Stomach (tissue), 9 donors: ENCODE measurements around the gene CYB561D1. TPM values are rescaled to one million over a fixed set of nuclear protein-coding genes. Genes with fewer than 3 reads are reported as not detected.
A peak's percentile ranks its signal among the peaks of the same experiment; 100 is the strongest.

Experiments
- DNase-seq, 2 donors: peaks; one replicate each; pipeline versions ENCODE4 v3.0.0 to v3.0.0-alpha.2; 2013 to 2019
- H3K27ac ChIP-seq, 5 donors: fragments of 200-600 bp in 4 of 5; sonication (generic) in 4 of 5; one replicate each; pipeline ENCODE4 v1.5.1; 2013 to 2019; ENCODE audit warnings: mild to moderate bottlenecking in 1 of 5, moderate library complexity in 1 of 5
- H3K27me3 ChIP-seq, 3 donors: fragments of 200-600 bp; sonication (generic); one replicate each; pipeline ENCODE4 v1.5.1; 2017 to 2019; ENCODE audit warnings: mixed run types in 1 of 3
- H3K36me3 ChIP-seq, 4 donors: fragments of 200-600 bp; sonication (generic); 1 replicate in 3 of 4; 2 replicates in 1 of 4; pipeline ENCODE4 v1.5.1; 2016 to 2019
- H3K4me1 ChIP-seq, 4 donors: fragments of 200-600 bp; sonication (generic); one replicate each; pipeline ENCODE4 v1.5.1; 2016 to 2019
- H3K4me3 ChIP-seq, 4 donors: fragments of 200-600 bp; sonication (generic) in 3 of 4; one replicate each; pipeline ENCODE4 v1.5.1; 2016 to 2019; ENCODE audit warnings: mild to moderate bottlenecking in 1 of 4
- H3K9me3 ChIP-seq, 4 donors: fragments of 200-600 bp; sonication (generic); one replicate each; pipeline ENCODE4 v1.5.1; 2016 to 2019
- EP300 ChIP-seq: sonication (generic); formaldehyde crosslinking; IDR thresholded peaks from one replicate; pipeline ENCODE4 v1.6.1; 2017; ENCODE audit warnings: antibody characterized with exemption
- POLR2A ChIP-seq, 4 donors: fragments of 450-650 bp; IDR thresholded peaks; one replicate each; pipeline ENCODE4 v1.6.1; 2016; ENCODE audit warnings: antibody characterized with exemption in 4 of 4, control low read depth in 2 of 4, mild to moderate bottlenecking in 1 of 4, moderate library complexity in 1 of 4
- POLR2AphosphoS5 ChIP-seq, 3 donors: sonication (generic); formaldehyde crosslinking; IDR thresholded peaks; one replicate each; pipeline ENCODE4 v1.6.1; 2016; ENCODE audit warnings: antibody characterized with exemption in 3 of 3
- WGBS, 5 donors: extraction: QIAGEN DNeasy Blood & Tissue Kit in 3 of 5; methylation state at CpG; one replicate each; pipeline versions ENCODE4 v1.1.5 to v1.1.7; 2013 to 2018; 5-methylcytosine and 5-hydroxymethylcytosine counted together
- intact Hi-C: fragments of 100-400 bp; cut with DNase I; formaldehyde crosslinking; loops from one replicate; pipeline ENCODE4 v1.15.1; 2023; ENCODE audit warnings: low total_unique reads
- polyA plus RNA-seq, 3 donors: library from polyadenylated mRNA; stranded (reverse); fragments of 200-250 nt; gene quantifications; one replicate each; pipeline ENCODE4 v1.2.3, GENCODE V29; 2013
- total RNA-seq, 5 donors: library from RNA; depleted of rRNA; stranded (reverse); fragments of >200 nt; gene quantifications; one replicate each; pipeline versions ENCODE4 v1.1.0 to v1.2.3, GENCODE V29; 2014 to 2016
- TF ChIP-seq, protein P1 (sequence below), 7 experiments: fragments of 450-650 bp in 4 of 7; fragments of 200-600 bp in 3 of 7; sonication (generic) in 3 of 7; IDR thresholded peaks; one replicate each; pipeline ENCODE4 v1.5.1; 2016 to 2019; ENCODE audit warnings: antibody characterized with exemption in 7 of 7, control low read depth in 2 of 7, mild to moderate bottlenecking in 1 of 7
- donor health status: healthy with polysubstance abuse.
- donor health status: Bipolar disorder and iron deficiency.
- donor health status: healthy.

CYB561D1 gene
- total and polyA plus RNA-seq, 8 donors, result 1.8 to 6.4 (median 2.5) TPM

GRCh38 chr1:109490029-109490933, 3.6 kb upstream of the CYB561D1 start:
- no peak for TF ChIP-seq POLR2A (IDR thresholded peaks at IDR 0.05)
- peak in 1 of 3 donors; percentile 8 for TF ChIP-seq POLR2AphosphoS5 (IDR thresholded peaks at IDR 0.05)
- TF ChIP-seq, protein P1, sequence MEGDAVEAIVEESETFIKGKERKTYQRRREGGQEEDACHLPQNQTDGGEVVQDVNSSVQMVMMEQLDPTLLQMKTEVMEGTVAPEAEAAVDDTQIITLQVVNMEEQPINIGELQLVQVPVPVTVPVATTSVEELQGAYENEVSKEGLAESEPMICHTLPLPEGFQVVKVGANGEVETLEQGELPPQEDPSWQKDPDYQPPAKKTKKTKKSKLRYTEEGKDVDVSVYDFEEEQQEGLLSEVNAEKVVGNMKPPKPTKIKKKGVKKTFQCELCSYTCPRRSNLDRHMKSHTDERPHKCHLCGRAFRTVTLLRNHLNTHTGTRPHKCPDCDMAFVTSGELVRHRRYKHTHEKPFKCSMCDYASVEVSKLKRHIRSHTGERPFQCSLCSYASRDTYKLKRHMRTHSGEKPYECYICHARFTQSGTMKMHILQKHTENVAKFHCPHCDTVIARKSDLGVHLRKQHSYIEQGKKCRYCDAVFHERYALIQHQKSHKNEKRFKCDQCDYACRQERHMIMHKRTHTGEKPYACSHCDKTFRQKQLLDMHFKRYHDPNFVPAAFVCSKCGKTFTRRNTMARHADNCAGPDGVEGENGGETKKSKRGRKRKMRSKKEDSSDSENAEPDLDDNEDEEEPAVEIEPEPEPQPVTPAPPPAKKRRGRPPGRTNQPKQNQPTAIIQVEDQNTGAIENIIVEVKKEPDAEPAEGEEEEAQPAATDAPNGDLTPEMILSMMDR (IDR thresholded peaks at IDR 0.05), result peak in 5 of 7 experiments; percentile 50 to 86 (median 71)
- intact Hi-C loops, result loop anchor here (5.0 kb wide), 1 partner anchor 42 kb away; no protein-coding TSS in a partner anchor
- peak; percentile 75 to 87 for DNase-seq
- 70 to 94% (median 89%) methylated on average over 6 to 11 of the region's 11 CpGs for WGBS, 5 donors
- Histone ChIP-seq H3K9me3 (no peaks in the 10 kb centered on the region), H3K27me3 (no peaks in the 10 kb centered on the region), H3K4me1 (peaks cover 8 to 33% (median 22%) of the 10 kb centered on the region in 4 donors), H3K36me3 (peaks cover 7 to 56% (median 35%) of the 10 kb centered on the region in 4 donors), H3K4me3 (no peak overlapping the region), H3K27ac (no peak overlapping the region)

- WGBS, 5 donors, result 84 to 93% (median 88%) methylated on average over 6 to 11 of the region's 11 CpGs
- DNase-seq, result no peak
- H3K27me3 ChIP-seq, result no peaks in the 10 kb centered on the region
- H3K4me1 ChIP-seq, result peaks cover 8 to 34% (median 25%) of the 10 kb centered on the region in 4 donors
- H3K4me3 ChIP-seq, result no peak overlapping the region
- TF ChIP-seq EP300 (no peak), POLR2AphosphoS5 (IDR thresholded peaks at IDR 0.05) (no peak), POLR2A (IDR thresholded peaks at IDR 0.05) (no peak)
- TF ChIP-seq, protein P1 (IDR thresholded peaks at IDR 0.05), result no peak
- H3K36me3 ChIP-seq, result peaks cover 7 to 58% (median 39%) of the 10 kb centered on the region in 4 donors
- no peaks in the 10 kb centered on the region for H3K9me3 ChIP-seq
- no peak overlapping the region for H3K27ac ChIP-seq
- intact Hi-C loops, result loop anchor here (5.0 kb wide), 1 partner anchor 41 kb away; no protein-coding TSS in a partner anchor
Observed at GRCh38 chr1:109490934-109491302, 3.0 kb upstream of the CYB561D1 start.

- no peak for DNase-seq
- Histone ChIP-seq H3K9me3 (no peaks in the 10 kb centered on the region), H3K36me3 (peaks cover 12 to 58% (median 44%) of the 10 kb centered on the region in 4 donors), H3K4me3 (no peak overlapping the region), H3K27me3 (no peaks in the 10 kb centered on the region), H3K4me1 (peaks cover 8 to 38% (median 28%) of the 10 kb centered on the region in 4 donors), H3K27ac (no peak overlapping the region)
- 92 to 100% (median 94%) methylated on average over 2 to 8 of the region's 8 CpGs for WGBS, 5 donors
- TF ChIP-seq EP300 (no peak), POLR2A (IDR thresholded peaks at IDR 0.05) (no peak), POLR2AphosphoS5 (IDR thresholded peaks at IDR 0.05) (no peak)
- TF ChIP-seq, protein P1 (IDR thresholded peaks at IDR 0.05), result no peak
- intact Hi-C loops, result loop anchor here (5.0 kb wide), 1 partner anchor 41 kb away; no protein-coding TSS in a partner anchor
Observed at GRCh38 chr1:109491372-109491771, 2.5 kb upstream of the CYB561D1 start.

GRCh38 chr1:109492779-109493178, 1.1 kb upstream of the CYB561D1 start:
- no peak overlapping the region for H3K4me3 ChIP-seq
- peaks cover 24 to 64% (median 48%) of the 10 kb centered on the region in 4 donors for H3K36me3 ChIP-seq
- no peak for TF ChIP-seq POLR2AphosphoS5 (IDR thresholded peaks at IDR 0.05)
- TF ChIP-seq EP300, result no peak
- TF ChIP-seq POLR2A (IDR thresholded peaks at IDR 0.05), result no peak
- TF ChIP-seq, protein P1 (IDR thresholded peaks at IDR 0.05), result no peak
- no peaks in the 10 kb centered on the region for H3K9me3 ChIP-seq
- no peak overlapping the region for H3K27ac ChIP-seq
- intact Hi-C loops, result loop anchor here (5.0 kb wide), 1 partner anchor 40 kb away; no protein-coding TSS in a partner anchor
- peaks cover 8 to 52% (median 30%) of the 10 kb centered on the region in 4 donors for H3K4me1 ChIP-seq
- no peak for DNase-seq
- 60 to 85% (median 82%) methylated on average over 4 of the region's 4 CpGs for WGBS, 5 donors
- no peaks in the 10 kb centered on the region for H3K27me3 ChIP-seq
